GM19043 (cell line): ENCODE results near the gene FFAR2.
"Not testable (repeated sequence)": the region's sequence is repeated elsewhere in the genome, so short reads cannot be mapped to it uniquely, and the experiment has no call there.

Experiments
- ATAC-seq: cut with Tn5 transposase; IDR thresholded peaks from one replicate; pipeline ENCODE4 v1.9.1; 2021; ENCODE audit warnings: low read depth; ENCODE audit not compliant: unreplicated experiment

Gene FFAR2

DNA sequence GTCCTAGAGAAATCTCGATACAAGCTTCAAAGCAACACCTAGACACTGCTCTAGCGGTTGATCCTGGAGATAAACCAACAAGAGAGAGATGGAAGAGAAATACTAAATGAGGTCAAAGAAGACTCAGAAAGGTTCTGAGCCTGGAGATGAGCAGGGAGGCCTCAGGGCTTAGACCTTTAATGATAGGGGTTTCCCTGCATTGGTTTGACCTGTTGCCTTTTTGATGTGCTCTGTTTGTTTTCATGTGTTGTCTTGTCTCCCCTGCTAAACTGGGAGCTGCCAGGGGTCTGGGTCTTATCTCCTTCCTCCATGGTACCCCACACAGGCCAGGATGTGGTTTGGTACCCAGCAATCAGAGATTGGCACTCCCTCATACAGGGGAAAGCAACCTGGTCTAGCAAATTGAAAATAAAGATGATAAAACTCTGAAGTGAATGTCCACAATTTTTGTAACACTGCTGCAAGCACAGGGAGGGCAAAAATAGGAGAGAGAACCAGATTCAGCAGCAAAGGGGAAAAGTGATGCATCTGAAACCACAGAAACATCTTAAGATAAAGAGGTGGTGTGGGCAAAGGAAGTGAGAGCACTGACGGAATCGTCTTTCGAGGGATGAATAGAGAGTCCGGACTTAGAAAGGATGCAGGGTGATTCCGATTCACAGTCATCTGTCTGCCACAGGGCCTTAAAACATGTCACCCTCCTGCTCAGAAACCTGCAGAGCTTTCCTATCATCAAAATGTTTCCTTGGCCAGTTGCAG lies 3.5 kb downstream of the FFAR2 start:
- ATAC-seq: no peak

- no peak for ATAC-seq
These were observed 6.6 kb downstream of the FFAR2 start for GRCh38 chr19:35454663-35455062.

GRCh38 chr19:35455616-35456201 lies 7.7 kb downstream of the FFAR2 start:
- ATAC-seq: no peak

DNA sequence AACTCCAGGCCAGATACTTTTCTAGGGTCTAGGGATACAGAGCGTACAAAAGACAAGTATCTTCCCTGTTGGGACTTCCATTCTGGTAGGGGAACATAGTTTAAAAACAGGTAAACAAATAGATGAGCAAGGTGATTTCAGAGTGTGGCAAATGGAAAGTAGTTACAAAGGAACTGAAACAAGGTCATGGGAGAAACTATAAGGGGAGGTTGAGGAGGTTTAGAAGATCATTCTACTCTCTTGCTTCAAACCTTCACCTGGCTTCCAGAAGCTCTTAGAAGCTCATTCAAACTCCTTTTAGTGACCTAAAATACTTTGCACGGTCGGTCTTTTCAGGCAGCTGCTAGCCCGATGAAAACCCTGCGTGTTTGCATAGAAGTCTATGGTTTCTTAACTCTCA lies 9.1 kb downstream of the FFAR2 start:
- no peak for ATAC-seq

- ATAC-seq: no peak
These were observed 10.1 kb downstream of the FFAR2 start for GRCh38 chr19:35458192-35458591.

GRCh38 chr19:35458731-35459391 lies 10.8 kb downstream of the FFAR2 start:
- no peak for ATAC-seq

DNA sequence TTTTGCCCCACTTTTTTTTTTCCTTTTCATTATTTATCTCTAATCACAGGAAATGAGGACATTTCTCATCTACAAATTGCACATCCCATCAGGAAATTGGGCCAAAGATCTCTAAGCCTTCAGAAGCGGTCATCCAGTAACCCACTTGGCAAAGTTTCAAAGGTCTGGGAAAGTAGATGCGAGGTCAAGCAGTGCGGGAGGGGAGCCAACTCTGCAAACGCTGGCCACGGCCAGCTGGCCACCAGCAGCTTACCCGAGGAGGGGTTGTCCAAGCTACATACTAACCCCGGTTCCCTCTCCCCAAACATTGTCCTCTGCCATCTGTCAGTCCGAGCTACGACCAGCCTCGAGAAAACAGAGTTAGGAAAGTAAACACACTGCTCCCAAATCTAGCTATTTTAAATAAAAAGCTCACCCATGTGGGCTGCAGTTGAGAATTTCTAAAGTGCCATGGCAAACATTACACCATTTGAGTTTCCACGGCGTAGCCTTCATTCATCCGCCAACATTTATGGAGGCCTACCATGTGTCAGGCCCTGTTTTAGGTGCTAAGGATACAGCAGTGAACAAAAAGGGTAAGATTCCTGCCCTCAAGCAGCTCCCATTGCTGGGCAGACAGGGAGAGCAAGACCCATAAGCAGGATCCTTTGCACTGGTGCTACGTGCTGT lies 11.5 kb downstream of the FFAR2 start:
- no peak for ATAC-seq

GRCh38 chr19:35460608-35461007 lies 12.6 kb downstream of the FFAR2 start:
- no peak for ATAC-seq

DNA sequence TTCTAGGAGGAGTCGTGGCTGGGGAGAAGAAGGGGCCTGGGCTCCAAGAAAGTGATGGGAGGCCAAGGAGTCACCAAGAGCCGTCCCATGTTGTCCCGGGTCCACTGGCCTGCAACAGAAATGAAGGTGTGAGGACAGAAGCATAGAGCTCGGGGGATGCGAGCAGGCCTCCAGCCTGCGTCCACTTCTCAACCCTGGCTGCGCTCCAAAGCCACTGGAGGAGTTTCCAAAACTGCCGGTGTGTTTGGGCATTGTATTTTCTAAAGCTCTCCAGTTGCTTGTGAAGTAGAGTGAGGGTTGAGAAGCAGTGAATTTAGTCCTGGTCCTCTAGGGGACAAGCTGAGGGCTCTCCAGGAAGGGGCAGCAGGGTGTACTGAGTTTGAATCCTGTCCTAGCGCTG lies 13.0 kb downstream of the FFAR2 start:
- ATAC-seq: no peak

DNA sequence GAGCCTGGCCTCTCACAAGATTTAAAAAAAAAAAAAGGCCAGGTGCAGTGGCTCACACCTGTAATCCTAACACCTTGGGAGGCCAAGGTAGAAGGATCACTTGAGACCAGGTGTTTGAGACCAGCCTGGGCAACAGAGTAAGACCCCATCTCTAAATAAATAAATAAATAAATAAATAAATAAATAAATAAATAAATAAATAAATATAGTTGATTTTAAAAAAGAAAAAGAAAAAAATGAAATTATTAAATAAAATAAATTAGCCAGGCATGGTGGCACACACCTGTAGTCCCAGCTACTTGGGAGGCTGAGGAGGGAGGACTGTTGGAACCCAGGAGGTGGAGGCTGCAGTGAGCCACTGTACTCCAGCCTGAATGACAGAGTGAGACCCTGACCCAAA lies 13.7 kb downstream of the FFAR2 start:
- ATAC-seq: not testable (repeated sequence)

DNA sequence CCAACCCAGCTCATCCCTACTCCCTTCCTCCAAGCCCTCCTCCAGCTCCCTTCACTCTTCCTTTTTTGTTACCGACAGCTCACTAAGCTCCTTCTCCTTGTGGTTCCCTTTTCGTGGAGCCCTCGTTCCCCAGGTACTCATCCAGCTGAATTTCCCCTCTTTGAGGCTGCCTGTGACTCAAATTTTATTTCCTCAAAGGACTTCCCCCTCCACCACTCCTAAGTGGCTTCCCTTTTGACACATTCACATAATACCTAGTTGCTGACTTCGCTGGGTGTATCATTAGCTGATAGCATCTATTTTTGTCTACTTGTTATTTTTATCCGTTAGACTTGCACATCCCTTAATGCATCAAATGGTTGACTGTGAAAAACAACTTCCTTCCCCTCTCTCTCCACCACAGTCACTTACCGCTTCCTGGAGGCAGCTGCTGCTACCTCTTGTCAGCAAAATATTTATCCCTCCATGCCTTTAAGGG lies 14.5 kb downstream of the FFAR2 start:
- peak; percentile 41 for ATAC-seq

DNA sequence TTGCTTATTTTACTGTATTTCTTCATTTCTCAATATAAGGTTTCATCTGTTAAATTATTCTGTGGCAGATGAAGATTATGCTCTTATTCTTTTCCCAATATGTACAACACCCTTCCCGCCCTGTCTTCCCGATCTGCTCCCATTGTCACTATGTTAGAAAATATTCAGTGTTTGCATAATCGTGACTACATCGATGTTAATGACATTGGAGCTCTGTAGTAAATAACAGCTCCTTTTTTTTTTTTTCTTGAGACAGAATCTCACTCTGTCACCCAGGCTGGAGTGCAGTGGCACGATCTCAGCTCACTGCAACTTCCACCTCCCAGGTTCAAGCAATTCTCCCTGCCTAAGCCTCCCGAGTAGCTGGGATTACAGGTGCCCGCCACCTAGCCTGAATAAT lies 14.9 kb downstream of the FFAR2 start:
- ATAC-seq: not testable (repeated sequence)

GRCh38 chr19:35466259-35466658 lies 18.2 kb downstream of the FFAR2 start:
- ATAC-seq: no peak

DNA sequence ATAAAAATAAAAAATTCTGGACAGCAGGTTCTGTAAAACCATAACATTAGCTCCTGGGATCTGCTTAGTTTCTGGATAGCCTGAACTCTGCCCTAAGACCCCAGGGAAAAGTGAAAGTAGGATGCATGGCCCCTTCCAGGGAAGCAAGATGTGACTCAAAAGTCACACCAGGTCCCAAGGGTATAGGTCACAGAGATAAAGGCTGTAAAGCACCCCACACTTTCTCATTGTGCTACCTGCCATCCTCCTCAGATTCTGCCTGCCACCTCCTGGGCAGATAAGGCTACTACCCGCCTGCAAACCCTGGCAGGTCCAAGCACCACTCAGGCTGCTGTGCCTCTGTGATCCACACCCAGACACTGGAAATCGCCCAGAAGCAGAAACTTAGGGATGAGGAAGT lies 20.6 kb downstream of the FFAR2 start:
- ATAC-seq: no peak

GRCh38 chr19:35470128-35470527 lies 22.1 kb downstream of the FFAR2 start:
- no peak for ATAC-seq

DNA sequence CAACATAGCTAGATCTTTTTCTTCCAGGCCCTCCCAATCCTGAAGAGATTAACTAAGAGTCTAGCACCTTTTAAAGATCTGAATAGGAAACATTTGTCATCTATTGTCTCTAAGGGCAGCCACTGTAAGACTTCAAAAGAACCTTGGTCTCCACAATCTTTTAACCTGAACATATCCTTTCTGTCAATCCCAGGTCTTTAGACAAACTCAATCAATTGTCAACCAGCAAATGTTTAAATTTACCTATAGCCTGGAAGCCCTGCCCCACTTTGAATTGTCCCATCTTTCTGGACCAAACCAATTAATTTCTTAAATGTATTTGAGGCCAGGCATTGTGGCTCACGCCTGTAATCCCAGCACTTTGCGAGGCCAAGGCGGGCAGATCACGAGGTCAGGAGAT lies 23.0 kb downstream of the FFAR2 start:
- ATAC-seq: not testable (repeated sequence)

DNA sequence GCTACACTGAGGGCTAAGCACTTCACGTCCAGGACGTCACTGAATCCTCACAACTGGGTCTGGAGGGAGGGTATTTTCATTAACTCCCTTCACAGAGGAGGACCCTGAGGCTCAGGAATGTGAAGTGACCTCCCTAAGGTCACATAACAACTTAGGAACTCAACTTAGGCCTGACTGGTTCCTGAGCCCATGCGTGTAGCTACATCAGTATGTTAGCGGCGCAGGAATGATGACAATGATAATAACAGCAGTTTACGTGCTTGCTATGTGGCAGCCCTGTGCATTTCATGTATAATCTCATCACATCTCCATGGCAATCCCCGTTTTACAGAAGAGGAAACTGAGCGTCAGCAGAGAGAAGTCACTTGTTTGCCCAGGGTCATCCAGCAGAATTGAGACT lies 23.9 kb downstream of the FFAR2 start:
- ATAC-seq: no peak

DNA sequence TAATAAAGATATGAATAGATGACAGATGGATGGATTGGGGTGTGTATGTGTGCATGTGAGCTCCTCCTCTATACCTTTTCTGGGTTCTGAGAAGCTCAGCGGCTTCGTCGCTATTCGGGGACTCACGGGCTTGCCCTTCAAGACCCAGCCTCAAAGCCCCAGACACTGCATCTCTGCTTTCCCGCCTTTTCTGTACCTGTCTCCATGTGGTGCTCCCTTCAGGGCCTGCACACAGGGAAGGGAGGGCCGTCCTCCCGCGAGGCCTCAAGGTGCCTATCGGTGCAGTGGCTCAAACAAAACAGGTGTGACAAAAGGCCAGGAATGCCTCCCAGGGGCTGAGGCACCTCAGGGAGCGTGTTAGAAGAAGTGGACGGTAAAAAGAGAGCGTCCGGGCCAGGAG lies 26.0 kb downstream of the FFAR2 start:
- ATAC-seq: no peak

GRCh38 chr19:35474594-35474993 lies 26.5 kb downstream of the FFAR2 start:
- ATAC-seq: not testable (repeated sequence)

DNA sequence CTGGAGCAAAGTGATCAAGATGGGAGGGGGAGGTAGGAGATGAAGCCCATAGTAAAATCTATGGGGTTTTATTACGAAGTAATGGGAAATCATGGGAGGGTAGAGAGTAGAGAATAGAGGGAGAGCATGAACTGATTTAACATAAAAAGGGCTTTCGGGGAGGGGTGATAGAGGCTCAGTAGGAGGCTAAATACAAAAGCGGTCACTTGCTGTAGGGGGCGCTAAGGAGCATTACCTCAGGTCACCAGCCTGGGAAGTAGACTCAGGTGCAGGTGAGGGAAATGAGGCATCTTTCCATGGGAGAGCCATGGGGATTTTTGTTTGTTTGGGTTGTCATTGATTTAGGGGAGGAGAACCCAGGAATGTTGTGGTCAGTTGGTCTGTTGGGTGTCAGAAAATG lies 28.1 kb downstream of the FFAR2 start:
- no peak for ATAC-seq
